H1 (cell line): ENCODE data around the gene CDK5R1.

Source experiments
- BCL11A ChIP-seq, 2 experiments: IDR thresholded peaks; one replicate each; pipeline ENCODE4 v1.6.1; 2011; ENCODE audit warnings: low read depth in 2 of 2, low read length in 2 of 2, mild to moderate bottlenecking in 2 of 2
- CREB1 ChIP-seq: IDR thresholded peaks from 2 replicates; pipeline ENCODE4 v1.6.1; 2012; ENCODE audit warnings: inconsistent platforms
- CTCF ChIP-seq, 3 experiments: IDR thresholded peaks; 1 replicate in 2 of 3; 2 replicates in 1 of 3; pipeline versions ENCODE4 v1.5.1 to v1.6.1; 2011; ENCODE audit warnings: low read length in 3 of 3, mild to moderate bottlenecking in 3 of 3, inconsistent platforms in 2 of 3, low read depth in 1 of 3, moderate library complexity in 1 of 3; ENCODE audit not compliant: insufficient read depth in 1 of 3; ENCODE audit errors: control extremely low read depth in 1 of 3
- GABPA ChIP-seq: IDR thresholded peaks from 2 replicates; pipeline ENCODE4 v1.6.1; 2011; ENCODE audit warnings: mild to moderate bottlenecking, low read length, moderate library complexity, borderline replicate concordance; ENCODE audit not compliant: insufficient read depth
- POLR2A ChIP-seq, 2 experiments: IDR thresholded peaks; 1 replicate in 1 of 2; 2 replicates in 1 of 2; pipeline ENCODE4 v1.6.1; 2011; ENCODE audit warnings: low read depth in 2 of 2, low read length in 2 of 2, mild to moderate bottlenecking in 2 of 2; ENCODE audit errors: control extremely low read depth in 1 of 2
- RFX5 ChIP-seq: IDR thresholded peaks from 2 replicates; pipeline ENCODE4 v1.6.1; 2011; ENCODE audit warnings: low read depth, low read length, improper control_type of control experiment, borderline replicate concordance
- SAP30 ChIP-seq: fragments of 300-600 bp; sonication (generic); IDR thresholded peaks from 2 replicates; pipeline ENCODE4 v1.7.1; 2012; ENCODE audit warnings: low read length, moderate library complexity, mild to moderate bottlenecking, inconsistent platforms; ENCODE audit not compliant: insufficient read depth, insufficient replicate concordance
- SIN3A ChIP-seq, 2 experiments: IDR thresholded peaks in 1 of 2; conservative IDR thresholded peaks in 1 of 2; 2 replicates each; pipeline ENCODE4 v1.6.1; 2011 to 2012; ENCODE audit warnings: low read length in 2 of 2, improper control_type of control experiment in 1 of 2, low read depth in 1 of 2, mild to moderate bottlenecking in 1 of 2
- SRF ChIP-seq: IDR thresholded peaks from 2 replicates; pipeline ENCODE4 v1.6.1; 2011; ENCODE audit warnings: mild to moderate bottlenecking, low read depth, low read length, moderate library complexity
- TAF1 ChIP-seq: IDR thresholded peaks from 2 replicates; pipeline ENCODE4 v1.6.1; 2011; ENCODE audit warnings: mild to moderate bottlenecking, low read depth, low read length
- YY1 ChIP-seq: IDR thresholded peaks from 2 replicates; pipeline ENCODE4 v1.6.1; 2011; ENCODE audit warnings: low read depth, mild to moderate bottlenecking, low read length

- TF ChIP-seq RFX5: no peak
- TF ChIP-seq SAP30: no peak
- 0 out of 2 replicates have a peak, but pooled peaks have one; percentile 29 for TF ChIP-seq YY1
- TF ChIP-seq CREB1: no peak
- TF ChIP-seq TAF1: no peak
- no peak for TF ChIP-seq BCL11A (IDR thresholded peaks at IDR 0.05; ENCODE audit: low read depth in 2 of 2, low read length in 2 of 2)
- no peak for TF ChIP-seq GABPA
- TF ChIP-seq POLR2A (IDR thresholded peaks at IDR 0.05; ENCODE audit: control extremely low read depth in 1 of 2, low read depth in 2 of 2, low read length in 2 of 2): no peak
- no peak for TF ChIP-seq CTCF (IDR thresholded peaks at IDR 0.05; ENCODE audit: control extremely low read depth in 1 of 3, insufficient read depth in 1 of 3, low read depth in 1 of 3, low read length in 3 of 3)
- no peak for TF ChIP-seq SIN3A (conservative IDR thresholded peaks at IDR 0.05 in 1 of 2, IDR thresholded peaks at IDR 0.05 in 1 of 2; ENCODE audit: low read depth in 1 of 2, low read length in 2 of 2)
- TF ChIP-seq SRF: no peak
Measured at GRCh38 chr17:32492264-32492589, 5.4 kb downstream of the CDK5R1 start.
